KOPT-K1 (cell line): Measurements from ENCODE around the gene SLC22A1.
"Not testable (repeated sequence)": the region's sequence is repeated elsewhere in the genome, so short reads cannot be mapped to it uniquely, and the experiment has no call there.

Source experiments
- H3K27ac ChIP-seq: fragments of 200-600 bp; sonication (generic); 2 replicates; pipeline ENCODE4 v1.5.1; 2016; ENCODE audit warnings: antibody characterized with exemption, mild to moderate bottlenecking, low read depth, low read length; ENCODE audit not compliant: poor library complexity, severe bottlenecking
- H3K36me3 ChIP-seq: fragments of 200-600 bp; sonication (generic); 2 replicates; pipeline ENCODE4 v1.5.1; 2017; ENCODE audit warnings: antibody characterized with exemption, mild to moderate bottlenecking, low read length, moderate library complexity; ENCODE audit not compliant: insufficient read depth
- H3K9me3 ChIP-seq: fragments of 200-600 bp; sonication (generic); 2 replicates; pipeline ENCODE4 v1.5.1; 2017; ENCODE audit warnings: antibody characterized with exemption, low read length, mild to moderate bottlenecking; ENCODE audit not compliant: insufficient read depth, poor library complexity, severe bottlenecking

SLC22A1 gene

GRCh38 chr6:160088784-160089533 is 32.7 kb upstream of the SLC22A1 start:
- Histone ChIP-seq H3K36me3 (peaks cover 100% of the 10 kb centered on the region), H3K27ac (no peak overlapping the region), H3K9me3 (no peaks in the 10 kb centered on the region)

- H3K36me3 ChIP-seq, result peaks cover 100% of the 10 kb centered on the region
- H3K9me3 ChIP-seq, result no peaks in the 10 kb centered on the region
These were observed 32.1 kb upstream of the SLC22A1 start for GRCh38 chr6:160089534-160089897.

GRCh38 chr6:160090442-160091239 is 31.0 kb upstream of the SLC22A1 start:
- H3K27ac ChIP-seq, H3K9me3 ChIP-seq: not testable (repeated sequence)
- H3K36me3 ChIP-seq, result peaks cover 100% of the 10 kb centered on the region

More at GRCh38 chr6:160089534-160089897, 32.1 kb upstream of the SLC22A1 start:
- H3K27ac ChIP-seq, result no peak overlapping the region

GRCh38 chr6:160092176-160092575 is 29.4 kb upstream of the SLC22A1 start:
- peaks cover 100% of the 10 kb centered on the region for H3K36me3 ChIP-seq

GRCh38 chr6:160092602-160093001 is 29.0 kb upstream of the SLC22A1 start:
- Histone ChIP-seq H3K9me3 (no peaks in the 10 kb centered on the region), H3K27ac (no peak overlapping the region), H3K36me3 (peaks cover 100% of the 10 kb centered on the region)

More at GRCh38 chr6:160092176-160092575, 29.4 kb upstream of the SLC22A1 start:
- not testable (repeated sequence) for H3K9me3 ChIP-seq, H3K27ac ChIP-seq

- H3K36me3 ChIP-seq, result peaks cover 100% of the 10 kb centered on the region
- H3K9me3 ChIP-seq, result no peaks in the 10 kb centered on the region
- H3K27ac ChIP-seq, result no peak overlapping the region
These were observed 28.6 kb upstream of the SLC22A1 start for GRCh38 chr6:160093061-160093460.

GRCh38 chr6:160093946-160094345 is 27.7 kb upstream of the SLC22A1 start:
- Histone ChIP-seq H3K36me3 (peaks cover 100% of the 10 kb centered on the region), H3K9me3 (no peaks in the 10 kb centered on the region), H3K27ac (no peak overlapping the region)

- Histone ChIP-seq H3K9me3 (no peaks in the 10 kb centered on the region), H3K27ac (no peak overlapping the region), H3K36me3 (peaks cover 100% of the 10 kb centered on the region)
These were observed 26.3 kb upstream of the SLC22A1 start for GRCh38 chr6:160095146-160095845.

GRCh38 chr6:160101277-160102205 is 20.1 kb upstream of the SLC22A1 start:
- Histone ChIP-seq H3K9me3 (no peaks in the 10 kb centered on the region), H3K36me3 (peaks cover 100% of the 10 kb centered on the region), H3K27ac (no peak overlapping the region)

- Histone ChIP-seq H3K27ac (no peak overlapping the region), H3K36me3 (peaks cover 100% of the 10 kb centered on the region)
These were observed 19.2 kb upstream of the SLC22A1 start for GRCh38 chr6:160102399-160102798.

GRCh38 chr6:160102956-160103824 is 18.4 kb upstream of the SLC22A1 start:
- Histone ChIP-seq H3K36me3 (peaks cover 100% of the 10 kb centered on the region), H3K9me3 (no peaks in the 10 kb centered on the region), H3K27ac (no peak overlapping the region)

More at GRCh38 chr6:160102399-160102798, 19.2 kb upstream of the SLC22A1 start:
- H3K9me3 ChIP-seq, result no peaks in the 10 kb centered on the region

- Histone ChIP-seq H3K9me3 (no peaks in the 10 kb centered on the region), H3K36me3 (peaks cover 98% of the 10 kb centered on the region), H3K27ac (no peak overlapping the region)
These were observed 17.9 kb upstream of the SLC22A1 start for GRCh38 chr6:160103825-160104100.

GRCh38 chr6:160104821-160105517 is 16.6 kb upstream of the SLC22A1 start:
- H3K9me3 ChIP-seq, result no peaks in the 10 kb centered on the region
- H3K27ac ChIP-seq, result no peak overlapping the region
- peaks cover 98% of the 10 kb centered on the region for H3K36me3 ChIP-seq
